Measurements from ENCODE around the gene DYDC1.

DNA sequence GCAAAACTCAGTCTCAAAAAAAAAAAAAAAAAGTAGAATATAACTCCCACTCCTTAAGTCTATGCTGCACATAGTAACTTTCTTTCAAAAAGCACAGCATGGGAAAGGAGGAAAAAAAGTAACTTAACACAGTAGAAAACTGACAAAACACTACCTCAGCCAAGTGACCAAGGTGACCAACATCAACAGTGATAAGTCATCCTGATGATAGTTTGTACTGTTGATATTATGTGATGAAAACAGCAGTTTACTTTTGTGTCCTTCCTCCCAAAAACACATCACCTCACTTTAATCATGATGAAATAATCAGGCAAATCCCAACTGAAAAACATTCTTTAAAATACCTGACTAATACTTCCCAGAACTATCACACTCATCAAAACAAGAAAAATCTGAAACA, 37.8 kb downstream of the DYDC1 start:
- TF ChIP-seq, protein P1, sequence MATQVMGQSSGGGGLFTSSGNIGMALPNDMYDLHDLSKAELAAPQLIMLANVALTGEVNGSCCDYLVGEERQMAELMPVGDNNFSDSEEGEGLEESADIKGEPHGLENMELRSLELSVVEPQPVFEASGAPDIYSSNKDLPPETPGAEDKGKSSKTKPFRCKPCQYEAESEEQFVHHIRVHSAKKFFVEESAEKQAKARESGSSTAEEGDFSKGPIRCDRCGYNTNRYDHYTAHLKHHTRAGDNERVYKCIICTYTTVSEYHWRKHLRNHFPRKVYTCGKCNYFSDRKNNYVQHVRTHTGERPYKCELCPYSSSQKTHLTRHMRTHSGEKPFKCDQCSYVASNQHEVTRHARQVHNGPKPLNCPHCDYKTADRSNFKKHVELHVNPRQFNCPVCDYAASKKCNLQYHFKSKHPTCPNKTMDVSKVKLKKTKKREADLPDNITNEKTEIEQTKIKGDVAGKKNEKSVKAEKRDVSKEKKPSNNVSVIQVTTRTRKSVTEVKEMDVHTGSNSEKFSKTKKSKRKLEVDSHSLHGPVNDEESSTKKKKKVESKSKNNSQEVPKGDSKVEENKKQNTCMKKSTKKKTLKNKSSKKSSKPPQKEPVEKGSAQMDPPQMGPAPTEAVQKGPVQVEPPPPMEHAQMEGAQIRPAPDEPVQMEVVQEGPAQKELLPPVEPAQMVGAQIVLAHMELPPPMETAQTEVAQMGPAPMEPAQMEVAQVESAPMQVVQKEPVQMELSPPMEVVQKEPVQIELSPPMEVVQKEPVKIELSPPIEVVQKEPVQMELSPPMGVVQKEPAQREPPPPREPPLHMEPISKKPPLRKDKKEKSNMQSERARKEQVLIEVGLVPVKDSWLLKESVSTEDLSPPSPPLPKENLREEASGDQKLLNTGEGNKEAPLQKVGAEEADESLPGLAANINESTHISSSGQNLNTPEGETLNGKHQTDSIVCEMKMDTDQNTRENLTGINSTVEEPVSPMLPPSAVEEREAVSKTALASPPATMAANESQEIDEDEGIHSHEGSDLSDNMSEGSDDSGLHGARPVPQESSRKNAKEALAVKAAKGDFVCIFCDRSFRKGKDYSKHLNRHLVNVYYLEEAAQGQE (IDR thresholded peaks at IDR 0.05) = no peak
- TF ChIP-seq, protein P2, sequence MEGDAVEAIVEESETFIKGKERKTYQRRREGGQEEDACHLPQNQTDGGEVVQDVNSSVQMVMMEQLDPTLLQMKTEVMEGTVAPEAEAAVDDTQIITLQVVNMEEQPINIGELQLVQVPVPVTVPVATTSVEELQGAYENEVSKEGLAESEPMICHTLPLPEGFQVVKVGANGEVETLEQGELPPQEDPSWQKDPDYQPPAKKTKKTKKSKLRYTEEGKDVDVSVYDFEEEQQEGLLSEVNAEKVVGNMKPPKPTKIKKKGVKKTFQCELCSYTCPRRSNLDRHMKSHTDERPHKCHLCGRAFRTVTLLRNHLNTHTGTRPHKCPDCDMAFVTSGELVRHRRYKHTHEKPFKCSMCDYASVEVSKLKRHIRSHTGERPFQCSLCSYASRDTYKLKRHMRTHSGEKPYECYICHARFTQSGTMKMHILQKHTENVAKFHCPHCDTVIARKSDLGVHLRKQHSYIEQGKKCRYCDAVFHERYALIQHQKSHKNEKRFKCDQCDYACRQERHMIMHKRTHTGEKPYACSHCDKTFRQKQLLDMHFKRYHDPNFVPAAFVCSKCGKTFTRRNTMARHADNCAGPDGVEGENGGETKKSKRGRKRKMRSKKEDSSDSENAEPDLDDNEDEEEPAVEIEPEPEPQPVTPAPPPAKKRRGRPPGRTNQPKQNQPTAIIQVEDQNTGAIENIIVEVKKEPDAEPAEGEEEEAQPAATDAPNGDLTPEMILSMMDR (IDR thresholded peaks at IDR 0.05; ENCODE audit: low read depth, low read length, missing input control) = no peak
- TF ChIP-seq NR2F2 (IDR thresholded peaks at IDR 0.05) = no peak
